Suprapubic skin (tissue), 4 donors: Measurements from ENCODE around the gene DCDC2B.

ENCODE experiments used
- EP300 ChIP-seq: sonication (generic); formaldehyde crosslinking; IDR thresholded peaks from one replicate; pipeline ENCODE4 v1.6.1; 2017; ENCODE audit warnings: antibody characterized with exemption
- POLR2A ChIP-seq, 2 donors: fragments of 450-650 bp; IDR thresholded peaks; one replicate each; pipeline ENCODE4 v1.6.1; 2017; ENCODE audit warnings: antibody characterized with exemption in 2 of 2, mild to moderate bottlenecking in 2 of 2, moderate library complexity in 2 of 2
- POLR2AphosphoS5 ChIP-seq, 3 donors: sonication (generic); formaldehyde crosslinking; IDR thresholded peaks; one replicate each; pipeline ENCODE4 v1.6.1; 2017; ENCODE audit warnings: antibody characterized with exemption in 3 of 3
- TF ChIP-seq, protein P1 (sequence below), 2 donors: fragments of 200-600 bp in 1 of 2; fragments of 450-650 bp in 1 of 2; sonication (generic) in 1 of 2; IDR thresholded peaks; one replicate each; pipeline ENCODE4 v1.5.1; 2016 to 2019; ENCODE audit warnings: antibody characterized with exemption in 2 of 2, mild to moderate bottlenecking in 1 of 2, moderate library complexity in 1 of 2

DNA sequence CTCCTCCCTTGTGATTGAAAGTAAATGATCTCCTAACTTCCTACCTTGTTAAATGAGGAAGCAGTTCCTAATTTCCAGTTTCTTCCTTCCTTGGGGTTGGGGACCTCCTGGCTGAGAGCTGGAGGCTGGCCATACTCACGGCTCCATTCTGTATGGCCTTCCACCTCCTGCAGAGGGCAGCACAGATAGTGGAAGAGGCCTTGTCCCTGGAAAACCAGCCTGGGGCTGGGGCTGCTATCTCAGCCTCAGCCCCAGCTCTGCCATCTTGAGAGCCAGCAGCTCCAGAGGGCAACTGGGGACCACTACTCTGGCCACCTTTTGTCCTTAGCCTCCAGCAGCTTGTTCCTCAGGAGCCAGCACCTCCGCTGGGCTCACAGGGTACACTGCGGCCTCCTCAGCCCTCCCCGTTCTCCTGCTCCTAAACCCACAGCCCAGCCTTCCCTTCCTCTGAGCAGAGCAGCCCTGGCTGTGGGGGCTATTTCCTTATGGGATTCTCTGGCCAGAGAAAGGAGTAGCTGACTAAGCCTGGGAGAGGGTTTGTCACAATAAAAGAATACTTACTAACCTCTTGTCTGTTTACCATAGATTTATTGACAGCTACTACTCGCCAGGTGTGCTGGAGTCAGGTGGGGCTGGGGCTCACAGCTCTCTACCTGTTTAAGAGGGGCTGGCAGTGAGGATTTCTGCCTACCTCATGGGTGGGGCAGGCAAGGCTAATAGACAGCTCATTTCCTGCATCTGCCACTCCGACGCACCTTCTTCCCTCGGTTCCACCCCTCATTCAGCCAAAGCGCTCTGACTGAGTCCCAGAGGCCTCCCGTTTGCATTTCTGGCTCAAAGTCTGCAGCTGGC, 7.0 kb downstream of the DCDC2B start:
- TF ChIP-seq, protein P1, sequence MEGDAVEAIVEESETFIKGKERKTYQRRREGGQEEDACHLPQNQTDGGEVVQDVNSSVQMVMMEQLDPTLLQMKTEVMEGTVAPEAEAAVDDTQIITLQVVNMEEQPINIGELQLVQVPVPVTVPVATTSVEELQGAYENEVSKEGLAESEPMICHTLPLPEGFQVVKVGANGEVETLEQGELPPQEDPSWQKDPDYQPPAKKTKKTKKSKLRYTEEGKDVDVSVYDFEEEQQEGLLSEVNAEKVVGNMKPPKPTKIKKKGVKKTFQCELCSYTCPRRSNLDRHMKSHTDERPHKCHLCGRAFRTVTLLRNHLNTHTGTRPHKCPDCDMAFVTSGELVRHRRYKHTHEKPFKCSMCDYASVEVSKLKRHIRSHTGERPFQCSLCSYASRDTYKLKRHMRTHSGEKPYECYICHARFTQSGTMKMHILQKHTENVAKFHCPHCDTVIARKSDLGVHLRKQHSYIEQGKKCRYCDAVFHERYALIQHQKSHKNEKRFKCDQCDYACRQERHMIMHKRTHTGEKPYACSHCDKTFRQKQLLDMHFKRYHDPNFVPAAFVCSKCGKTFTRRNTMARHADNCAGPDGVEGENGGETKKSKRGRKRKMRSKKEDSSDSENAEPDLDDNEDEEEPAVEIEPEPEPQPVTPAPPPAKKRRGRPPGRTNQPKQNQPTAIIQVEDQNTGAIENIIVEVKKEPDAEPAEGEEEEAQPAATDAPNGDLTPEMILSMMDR (IDR thresholded peaks at IDR 0.05) = peak; percentile 37 to 73
- TF ChIP-seq POLR2A (IDR thresholded peaks at IDR 0.05) (no peak), POLR2AphosphoS5 (IDR thresholded peaks at IDR 0.05) (no peak), EP300 (no peak)
